ENCODE results near the gene EPB41L4A.

EPB41L4A gene

DNA sequence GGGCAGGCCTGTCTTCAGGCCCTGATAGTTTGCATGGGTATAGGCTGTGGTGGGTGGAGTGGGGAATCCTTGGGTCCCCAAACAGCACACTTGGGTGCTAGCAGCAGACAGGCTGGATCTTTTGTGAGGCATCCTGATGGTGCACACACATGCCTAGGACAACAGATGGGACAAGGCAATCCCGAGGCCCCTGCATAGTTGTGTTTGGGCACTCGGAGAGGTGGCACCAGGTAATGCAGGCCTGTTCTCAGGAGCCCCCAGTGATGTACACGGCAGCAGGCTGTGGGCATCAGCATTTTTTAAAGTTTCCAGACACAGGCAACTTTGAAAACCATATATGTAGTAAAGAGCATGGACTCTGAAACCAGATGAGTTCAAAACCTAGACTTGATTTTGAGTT lies 65.4 kb downstream of the EPB41L4A start:
- DNase-seq (ENCODE audit: low read depth): no peak

DNA sequence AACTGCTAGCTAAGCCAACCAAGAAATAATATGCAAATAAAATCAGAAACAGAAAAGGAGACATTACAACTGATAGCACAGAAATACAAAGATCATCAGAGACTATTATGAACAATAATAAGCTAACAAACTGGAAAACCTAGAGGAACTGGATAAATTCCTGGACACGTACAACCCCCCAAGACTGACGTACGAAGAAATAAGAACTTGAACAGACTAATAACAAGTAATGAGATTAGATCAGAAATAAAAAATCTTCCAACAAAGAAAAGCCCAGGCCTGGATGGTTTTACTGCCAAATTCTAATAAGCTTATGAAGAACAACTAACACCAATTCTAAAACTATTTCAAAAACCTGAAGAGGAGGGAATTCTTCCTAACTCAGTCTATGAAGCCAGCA lies 67.9 kb downstream of the EPB41L4A start:
- no peak for DNase-seq (ENCODE audit: low read depth)

DNA sequence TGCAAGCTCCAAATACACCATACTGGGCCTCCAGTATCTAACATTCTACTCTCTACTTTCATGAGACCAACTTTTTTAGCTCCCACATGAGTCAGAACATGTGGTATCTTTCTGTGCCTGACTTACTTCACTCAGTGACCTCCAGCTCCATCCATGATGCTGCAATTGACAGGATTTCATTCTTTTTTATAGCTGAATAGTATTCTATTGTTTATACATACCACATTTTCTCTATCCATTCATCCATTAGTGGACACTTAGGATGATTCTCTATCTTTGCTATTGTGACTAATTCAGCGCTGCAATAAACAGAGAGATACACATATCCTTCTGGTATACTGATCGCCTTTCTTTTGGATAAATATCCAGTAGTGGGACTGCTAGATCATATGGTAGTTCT lies 68.5 kb downstream of the EPB41L4A start:
- DNase-seq (ENCODE audit: low read depth): no peak

DNA sequence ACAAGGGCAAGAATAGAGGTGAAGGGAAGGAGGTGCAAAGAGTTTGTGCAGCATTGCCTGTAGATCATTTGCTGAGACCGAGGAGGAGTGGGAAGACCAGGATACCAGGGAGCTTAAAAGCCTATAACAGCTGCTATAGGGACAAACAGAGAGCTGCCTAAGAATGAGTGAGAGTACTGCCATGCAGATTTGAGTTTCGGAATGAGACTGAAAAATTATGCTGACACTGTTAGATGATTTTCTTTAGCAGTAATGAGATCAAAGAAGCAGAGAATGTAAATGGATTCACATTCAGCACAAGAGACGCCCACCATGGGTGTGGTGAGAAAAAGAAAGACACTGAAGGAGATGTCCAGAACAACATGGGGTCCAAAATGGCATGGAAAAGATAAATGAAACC lies 69.7 kb downstream of the EPB41L4A start:
- no peak for DNase-seq (ENCODE audit: low read depth)

DNA sequence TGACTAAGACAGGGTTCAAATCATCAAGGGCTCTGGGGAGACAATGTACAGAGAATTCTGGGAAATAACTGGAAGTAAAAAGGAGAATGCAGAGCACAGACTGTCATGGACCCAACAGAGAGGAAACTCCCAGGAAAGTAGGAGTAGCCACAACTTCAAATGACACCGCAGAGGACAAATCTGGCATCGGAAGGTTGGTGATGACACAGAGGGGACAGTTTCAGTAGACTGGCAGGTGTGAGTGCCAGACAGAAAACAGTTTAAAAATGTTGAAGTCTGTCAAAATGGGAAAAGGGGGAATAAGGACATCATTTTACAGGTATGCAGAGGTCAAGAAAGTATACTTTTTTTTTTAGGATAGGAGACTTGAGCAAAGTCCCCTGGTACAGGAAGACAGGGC lies 70.2 kb downstream of the EPB41L4A start:
- no peak for DNase-seq (ENCODE audit: low read depth)

DNA sequence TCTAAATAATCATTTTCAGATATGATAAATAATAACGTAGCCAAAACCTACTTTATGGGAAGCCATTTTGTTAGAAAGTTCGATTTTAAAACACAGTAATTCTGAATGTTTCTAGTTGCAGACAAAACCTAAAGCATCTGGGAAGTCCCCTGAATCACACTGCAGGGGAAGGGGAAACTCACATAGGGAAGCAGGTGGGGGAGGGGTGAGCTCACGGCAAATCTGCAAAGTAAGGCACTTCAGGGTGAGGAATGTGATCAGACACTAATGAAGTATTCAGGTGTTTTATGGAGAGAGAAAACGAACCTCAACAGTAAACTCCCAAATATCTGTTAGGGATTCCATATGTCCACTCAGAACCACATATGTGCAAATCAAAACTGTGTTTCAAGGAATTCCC lies 70.7 kb downstream of the EPB41L4A start:
- no peak for DNase-seq (ENCODE audit: low read depth)

DNA sequence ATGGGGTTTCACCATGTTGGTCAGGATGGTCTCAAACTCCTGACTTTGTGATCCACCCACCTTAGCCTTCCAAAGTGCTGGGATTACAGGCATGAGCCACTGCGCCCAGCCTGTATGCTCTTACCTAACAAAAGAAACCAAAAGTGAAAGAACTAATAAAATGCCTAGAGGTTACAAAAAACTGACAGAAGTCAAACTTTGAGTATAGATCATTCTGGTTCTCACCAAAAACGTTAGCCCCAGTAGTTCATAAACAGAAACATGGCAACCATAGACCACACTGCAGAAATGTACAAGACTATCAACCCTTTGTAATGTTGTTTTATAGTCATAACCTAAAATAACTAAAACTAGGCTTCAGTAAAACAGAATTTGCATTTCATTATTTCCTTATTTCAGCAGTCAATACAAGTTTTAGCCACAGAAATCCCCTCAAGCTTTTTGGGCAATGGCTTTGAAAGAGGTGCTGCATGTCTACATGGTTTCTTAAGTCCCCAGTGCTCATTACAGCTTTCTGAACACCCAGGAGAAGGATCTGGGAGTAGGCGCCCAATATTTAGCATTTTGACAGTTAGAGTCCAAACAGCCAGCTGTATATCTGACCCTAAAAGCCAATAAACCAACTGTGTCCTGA lies 72.5 kb downstream of the EPB41L4A start:
- no peak for DNase-seq (ENCODE audit: low read depth)

DNA sequence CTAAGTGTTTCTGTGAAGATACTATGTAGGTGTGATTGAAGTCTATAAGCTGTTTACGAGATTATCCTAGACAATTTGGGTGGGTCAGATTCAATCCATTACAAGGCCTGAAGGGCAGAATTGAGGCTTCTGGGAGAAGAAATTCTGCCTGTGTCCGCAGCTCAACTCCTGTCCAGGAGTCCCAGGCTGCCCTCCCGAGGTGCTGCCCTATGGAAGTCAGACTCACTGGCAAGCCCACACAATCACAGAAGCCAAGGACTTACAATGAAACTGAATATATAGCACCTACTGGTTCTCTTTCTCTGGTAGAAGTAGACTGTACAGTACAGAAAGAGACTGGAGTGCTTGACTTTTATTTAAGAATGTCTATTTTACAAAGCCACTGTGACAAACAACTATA lies 74.5 kb downstream of the EPB41L4A start:
- no peak for DNase-seq (ENCODE audit: low read depth)

DNA sequence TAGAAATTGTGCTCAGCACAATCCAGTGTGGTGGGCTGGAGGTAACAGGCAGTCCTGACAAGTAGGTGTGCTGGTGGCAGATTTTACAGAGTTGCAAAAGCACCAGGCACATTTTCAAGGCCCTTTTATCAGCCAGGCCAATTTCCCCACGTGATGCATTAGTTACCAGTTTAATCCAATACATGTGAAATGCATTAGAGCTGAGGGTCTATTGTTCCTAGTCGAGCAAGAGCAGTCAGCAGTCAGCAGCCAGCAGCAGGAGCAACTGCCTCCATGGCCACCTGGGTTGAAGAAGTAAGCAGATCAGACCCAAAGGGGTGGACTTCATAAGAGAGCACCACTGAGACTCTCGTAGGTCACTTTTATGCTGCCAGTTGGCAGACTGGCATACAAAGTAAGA lies 76.7 kb downstream of the EPB41L4A start:
- no peak for DNase-seq (ENCODE audit: low read depth)

DNA sequence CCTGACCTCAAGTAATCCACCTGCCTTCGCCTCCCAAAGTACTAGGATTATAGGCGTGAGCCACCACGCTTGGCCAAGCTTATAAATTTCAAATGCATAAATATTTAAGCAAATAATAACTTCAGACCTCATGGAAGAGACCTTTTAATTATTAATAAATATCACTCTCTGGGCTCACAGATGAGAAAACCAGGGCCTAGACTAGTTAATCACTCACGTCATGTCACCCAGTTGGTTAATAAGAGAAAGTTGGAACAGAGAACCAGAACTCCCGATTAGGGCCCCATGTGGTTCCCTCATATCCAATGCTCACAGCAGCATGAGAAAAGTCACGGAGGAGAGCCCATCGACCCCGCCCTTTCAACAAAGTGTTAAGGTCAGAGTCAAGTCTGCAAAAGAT lies 79.3 kb downstream of the EPB41L4A start:
- no peak for DNase-seq (ENCODE audit: low read depth)

DNA sequence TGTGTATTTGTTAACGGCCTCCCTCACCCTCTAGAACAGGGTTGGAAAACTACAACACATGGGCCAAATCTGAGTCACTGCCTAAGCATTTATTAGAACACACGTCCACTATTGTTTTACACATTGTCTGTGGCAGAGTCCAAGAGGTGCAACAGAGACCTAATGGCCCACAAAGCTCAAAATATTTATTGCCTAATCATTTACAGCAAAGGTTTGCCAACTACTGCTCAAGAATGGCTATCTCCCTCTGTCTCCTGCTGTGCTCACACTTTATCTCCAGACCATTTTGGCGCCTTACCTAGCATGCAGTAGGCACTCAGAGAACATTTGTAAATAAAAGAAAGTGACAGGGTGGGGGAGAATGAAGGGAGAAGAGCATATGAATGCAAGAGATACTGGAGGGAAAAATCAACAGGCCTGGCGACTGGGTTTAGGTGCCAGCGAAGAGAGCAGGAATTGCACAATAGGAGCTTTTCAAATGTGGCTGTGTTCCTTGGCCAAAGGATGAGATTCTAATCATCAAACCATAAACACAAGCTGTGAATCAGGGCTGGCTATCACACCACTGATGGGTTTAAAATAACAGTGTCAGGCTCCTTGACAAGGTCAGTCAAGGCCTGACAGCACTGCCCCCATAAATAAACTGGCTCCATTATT lies 80.3 kb downstream of the EPB41L4A start:
- DNase-seq (ENCODE audit: low read depth): no peak

DNA sequence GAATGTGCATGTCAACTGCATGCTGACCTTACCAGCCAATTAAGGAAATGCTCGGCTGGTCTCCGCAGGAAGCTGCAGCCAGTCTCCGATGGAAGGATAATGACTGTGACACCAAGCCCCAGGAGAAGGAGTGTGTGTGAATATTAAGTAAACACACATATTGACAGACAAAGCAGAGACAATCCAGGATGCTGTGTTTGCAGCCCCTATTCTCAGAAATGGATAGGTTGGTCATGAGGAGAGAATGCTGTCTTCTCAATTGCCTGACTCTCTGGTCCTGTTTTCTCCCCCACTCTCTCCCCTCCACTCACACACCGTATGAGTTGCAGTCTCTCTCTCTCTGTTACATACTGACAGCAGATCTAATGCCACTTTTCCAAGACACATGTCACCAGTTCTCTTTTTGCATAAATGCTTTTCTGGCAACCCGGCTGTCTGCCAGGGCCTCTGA lies 85.7 kb downstream of the EPB41L4A start:
- no peak for DNase-seq (ENCODE audit: low read depth)

DNA sequence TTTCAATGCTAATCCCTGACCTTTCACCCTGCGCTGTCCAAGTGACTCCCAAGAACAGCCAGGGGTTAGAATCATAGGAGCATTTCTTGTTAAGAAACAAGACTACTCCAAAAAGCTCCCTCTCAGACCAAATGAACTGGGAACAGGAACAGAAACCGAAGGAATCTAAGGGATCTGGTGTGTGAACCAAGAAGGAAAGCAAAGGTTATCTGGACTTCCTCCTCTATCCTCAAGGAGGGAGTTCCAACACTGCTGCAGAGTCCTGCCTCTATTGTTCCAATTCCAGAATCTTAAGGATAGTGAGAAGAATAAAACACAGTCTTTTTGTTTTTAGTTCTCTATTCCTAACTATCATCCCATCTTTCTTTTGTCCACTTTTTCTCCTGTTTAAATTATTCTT lies 87.2 kb downstream of the EPB41L4A start:
- no peak for DNase-seq (ENCODE audit: low read depth)

DNA sequence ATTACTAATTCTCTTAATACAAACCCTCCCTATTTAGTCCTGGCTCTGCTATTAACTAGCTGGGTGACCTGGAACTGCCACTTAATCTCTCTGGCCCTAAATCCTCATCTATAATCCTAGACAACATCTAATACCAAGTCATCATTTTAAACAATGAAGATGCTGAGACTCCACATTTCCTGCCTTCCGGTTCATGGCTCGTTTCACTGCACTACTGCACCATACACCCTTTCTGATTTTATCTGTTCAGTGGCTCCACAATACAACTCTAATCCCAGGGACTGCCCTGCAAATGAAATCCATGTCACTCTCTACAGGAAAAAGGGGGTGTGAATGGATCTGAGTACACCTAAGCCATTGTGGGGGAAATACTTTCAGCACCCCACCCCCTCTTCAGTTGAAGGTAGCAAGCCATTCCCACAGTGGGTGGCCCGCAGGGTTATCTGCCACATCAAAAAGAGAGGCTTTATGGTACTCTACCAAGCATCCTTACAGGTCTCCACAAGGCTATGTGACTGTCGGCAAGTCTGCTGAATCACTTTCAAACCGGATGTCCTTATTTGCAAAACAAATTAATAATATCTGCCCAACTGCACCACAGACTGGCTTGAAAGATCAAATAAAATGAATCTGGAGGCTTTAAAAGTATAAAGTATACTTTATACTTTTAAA lies 89.5 kb downstream of the EPB41L4A start:
- no peak for DNase-seq (ENCODE audit: low read depth)

DNA sequence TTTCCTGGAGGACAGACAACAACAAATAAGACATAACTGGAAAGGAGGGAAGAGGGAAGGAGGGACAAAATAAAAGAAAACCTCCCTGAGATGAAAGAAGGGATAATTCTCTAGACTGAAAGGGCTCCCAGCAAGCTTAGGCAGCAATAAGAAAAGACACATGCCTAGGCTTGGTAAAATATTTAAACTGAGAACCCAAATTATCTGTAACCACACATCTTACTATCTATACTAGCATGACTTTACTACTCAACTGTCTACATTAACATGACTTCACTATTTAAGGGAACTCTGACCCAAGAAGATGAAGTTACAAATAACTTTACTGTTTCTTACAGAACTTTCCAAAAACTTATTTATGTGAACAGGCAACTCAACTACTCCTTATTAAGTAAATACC lies 95.9 kb downstream of the EPB41L4A start:
- no peak for DNase-seq (ENCODE audit: low read depth)

DNA sequence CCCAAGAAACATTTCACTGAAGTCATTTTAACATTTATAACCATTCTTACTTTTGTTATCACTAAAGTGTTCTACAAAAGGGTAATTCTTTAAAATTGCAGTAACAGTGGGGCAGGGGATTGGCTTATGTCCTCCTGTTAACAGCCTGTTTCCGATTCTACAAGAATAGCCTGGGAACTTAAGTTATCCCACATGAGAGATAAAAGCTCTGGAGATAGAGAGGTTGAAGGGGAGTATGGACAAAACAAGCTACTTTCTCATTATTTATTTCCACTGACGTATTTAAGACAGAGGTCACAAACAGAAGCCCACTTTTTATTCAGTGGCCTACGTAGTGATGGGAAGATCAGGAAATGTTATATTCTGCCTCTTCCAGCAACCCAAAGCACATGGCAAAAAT lies 98.7 kb downstream of the EPB41L4A start:
- no peak for DNase-seq (ENCODE audit: low read depth)

DNA sequence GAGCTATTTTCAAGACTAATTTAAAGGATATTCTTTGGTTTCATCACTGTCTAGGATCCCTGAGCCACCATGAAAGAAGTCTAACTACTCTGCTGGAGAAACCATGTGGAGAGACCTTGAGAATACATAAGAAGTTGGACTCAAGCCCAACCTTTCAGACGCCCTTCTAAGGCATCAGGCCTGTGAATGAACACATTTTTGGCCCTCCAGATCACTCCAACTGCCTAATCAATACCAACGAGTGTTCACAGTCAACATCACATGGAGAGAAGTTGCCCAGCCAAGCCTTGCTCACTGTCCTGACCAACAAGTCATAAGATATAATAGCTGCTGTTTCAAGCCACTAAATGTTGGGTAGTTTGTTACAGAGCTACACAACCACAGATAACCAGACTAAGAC lies 100.7 kb downstream of the EPB41L4A start:
- no peak for DNase-seq (ENCODE audit: low read depth)

DNA sequence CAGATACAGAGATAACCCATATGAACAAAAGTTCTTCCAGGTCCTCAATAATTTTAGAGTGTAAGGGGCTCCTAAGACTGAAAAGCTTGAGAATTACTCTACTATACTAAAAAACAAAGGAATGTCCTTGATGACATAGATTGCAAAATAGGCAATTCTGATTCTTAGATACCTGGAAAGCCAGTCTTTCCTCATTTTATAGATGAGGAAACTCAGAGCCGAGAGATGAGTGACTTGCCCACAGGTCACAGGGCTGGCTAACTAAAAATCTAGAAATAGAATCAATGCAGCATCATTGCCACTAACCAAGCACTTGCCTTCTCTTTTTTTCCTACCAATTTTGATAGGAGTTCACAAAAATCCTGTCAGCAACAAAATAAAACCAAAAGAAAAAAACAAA lies 101.2 kb downstream of the EPB41L4A start:
- DNase-seq (ENCODE audit: low read depth): no peak

DNA sequence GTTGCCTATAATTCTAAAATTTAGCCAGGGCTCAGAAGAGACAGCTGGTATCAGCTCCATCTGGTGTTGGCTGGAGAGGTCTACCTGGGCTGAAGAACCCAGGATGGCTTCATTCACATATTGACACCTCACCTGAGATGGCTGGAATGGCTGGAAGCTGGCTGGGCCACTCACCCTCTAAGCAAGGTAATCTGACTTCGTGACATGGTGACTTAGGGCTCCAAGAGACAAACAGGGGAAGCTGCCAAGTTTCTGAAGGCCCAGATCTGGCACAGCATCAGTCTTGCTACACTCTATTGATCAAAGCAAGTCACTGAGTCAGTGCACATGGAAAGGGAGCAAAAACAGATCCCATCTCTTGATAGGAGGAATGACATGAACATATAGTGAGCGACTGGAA lies 102.3 kb downstream of the EPB41L4A start:
- no peak for DNase-seq (ENCODE audit: low read depth)

DNA sequence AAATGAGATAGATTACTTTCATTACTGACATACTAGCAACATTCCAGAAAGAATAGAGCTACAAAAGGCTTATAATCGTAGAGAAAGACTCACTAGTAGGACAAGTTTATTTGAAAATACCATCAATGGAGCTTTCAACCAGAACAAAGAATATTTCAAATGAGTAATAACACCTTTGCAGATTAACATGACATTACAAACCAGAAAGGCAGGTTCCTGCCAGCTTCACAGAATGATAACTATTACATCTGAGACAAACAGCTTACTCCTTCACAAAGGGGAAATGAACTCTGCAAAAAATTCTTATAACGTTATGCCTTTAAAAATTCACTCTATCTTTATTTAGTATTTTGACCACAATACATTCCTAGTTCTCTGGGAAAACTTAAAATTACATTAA lies 103.1 kb downstream of the EPB41L4A start:
- no peak for DNase-seq (ENCODE audit: low read depth)

DNA sequence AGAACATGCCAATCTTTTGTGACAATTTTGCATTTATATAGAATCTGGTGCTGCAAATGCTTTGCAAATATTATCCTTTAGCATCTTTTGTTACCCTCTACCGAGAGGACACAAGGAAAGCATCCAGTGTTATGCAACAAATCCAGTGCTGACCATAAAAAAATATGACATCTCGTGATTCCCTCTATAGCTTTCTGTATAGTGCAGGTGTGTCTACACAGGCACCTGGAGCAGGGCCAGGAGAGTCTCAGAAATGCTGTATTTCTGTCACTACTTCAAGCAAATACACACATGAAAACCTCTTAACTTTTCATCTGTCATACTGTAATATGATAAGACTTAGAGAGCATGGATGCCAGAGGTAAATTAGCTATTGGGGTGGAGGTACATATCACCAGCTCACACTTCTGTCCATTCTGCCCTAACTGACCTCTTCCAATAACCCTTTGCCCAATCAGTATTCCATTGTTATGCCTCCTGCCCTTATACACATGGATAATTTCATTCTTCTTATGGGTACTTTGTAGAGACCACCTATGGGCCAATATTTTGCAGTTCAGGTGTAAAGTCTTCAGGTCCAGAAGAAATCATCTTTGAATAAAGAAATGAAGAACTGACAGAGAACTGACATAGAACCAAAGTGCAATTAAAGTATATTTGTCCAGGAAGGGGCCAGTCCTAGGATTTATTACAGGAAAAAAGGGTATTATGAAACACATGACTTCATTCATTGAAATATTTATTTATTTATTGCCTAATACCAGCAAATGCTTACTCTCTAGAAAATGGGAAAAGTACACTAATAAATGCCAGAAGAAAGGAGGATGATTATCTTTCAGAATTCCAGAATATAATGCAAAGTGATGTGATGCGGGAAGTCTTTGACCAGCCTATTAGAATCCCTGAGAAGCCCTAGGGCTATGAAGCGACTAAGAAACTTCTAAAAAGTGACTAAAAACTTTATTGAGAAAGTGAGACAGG lies 106.5 kb downstream of the EPB41L4A start:
- DNase-seq (ENCODE audit: low read depth): no peak

DNA sequence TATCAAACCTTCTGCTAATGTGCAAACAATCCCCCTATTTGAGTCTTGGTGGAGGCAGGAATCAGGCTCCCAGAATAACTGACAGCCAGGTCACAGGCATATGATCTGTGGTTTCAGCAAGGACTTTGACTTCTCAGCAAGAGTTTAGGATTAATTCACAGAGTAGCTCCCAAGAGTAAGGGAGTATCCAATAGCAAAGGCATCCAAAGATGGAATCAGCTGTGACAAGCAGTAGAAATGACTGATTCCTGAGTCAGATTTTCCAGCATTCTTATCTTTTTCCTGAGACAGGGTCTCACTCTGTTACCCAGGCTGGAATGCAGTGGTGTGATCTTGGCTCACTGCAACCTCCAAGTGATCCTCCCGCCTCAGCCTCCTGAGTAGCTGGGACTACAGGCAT lies 108.3 kb downstream of the EPB41L4A start:
- DNase-seq (ENCODE audit: low read depth): no peak
